Measurements from ENCODE around the gene ACADS.

Gene ACADS

GRCh38 chr12:120733574-120733973, 7.9 kb downstream of the ACADS start:
- no peak for DNase-seq

GRCh38 chr12:120734210-120734609, 8.6 kb downstream of the ACADS start:
- DNase-seq: no peak

GRCh38 chr12:120735181-120735580, 9.6 kb downstream of the ACADS start:
- DNase-seq: no peak

- no peak for DNase-seq
Observed at GRCh38 chr12:120736404-120737331, 11.0 kb downstream of the ACADS start.

GRCh38 chr12:120737557-120738251, 12.1 kb downstream of the ACADS start:
- no peak for DNase-seq

GRCh38 chr12:120738252-120739030, 12.8 kb downstream of the ACADS start:
- DNase-seq: no peak

GRCh38 chr12:120739031-120739762, 13.6 kb downstream of the ACADS start:
- no peak for DNase-seq

GRCh38 chr12:120739821-120740613, 14.4 kb downstream of the ACADS start:
- DNase-seq: no peak

- DNase-seq: no peak
Observed at GRCh38 chr12:120740871-120741270, 15.2 kb downstream of the ACADS start.

- DNase-seq: no peak
Observed at GRCh38 chr12:120741476-120742421, 16.1 kb downstream of the ACADS start.

- DNase-seq: no peak
Observed at GRCh38 chr12:120744922-120745493, 19.4 kb downstream of the ACADS start.

- no peak for DNase-seq
Observed at GRCh38 chr12:120748242-120748641, 22.6 kb downstream of the ACADS start.

- no peak for DNase-seq
Observed at GRCh38 chr12:120749256-120749655, 23.6 kb downstream of the ACADS start.

GRCh38 chr12:120750806-120751205, 25.2 kb downstream of the ACADS start:
- DNase-seq: no peak

GRCh38 chr12:120751389-120751788, 25.8 kb downstream of the ACADS start:
- DNase-seq: no peak

GRCh38 chr12:120754792-120755191, 29.2 kb downstream of the ACADS start:
- DNase-seq: no peak

GRCh38 chr12:120755269-120755668, 29.6 kb downstream of the ACADS start:
- DNase-seq: no peak

GRCh38 chr12:120757226-120757742, 31.7 kb downstream of the ACADS start:
- DNase-seq: no peak

- no peak for DNase-seq
Observed at GRCh38 chr12:120757949-120758348, 32.3 kb downstream of the ACADS start.

All from cortex of kidney (tissue), 1 donor.